C4-2B (cell line): Measurements from ENCODE around the gene NCBP3.

Experiments
- ZFX ChIP-seq: fragments of 450-650 bp; IDR thresholded peaks from 2 replicates; pipeline ENCODE4 v1.6.1; 2017
- TF ChIP-seq, protein P1 (sequence below): fragments of 450-650 bp; conservative IDR thresholded peaks from 2 replicates; pipeline ENCODE4 v1.5.1; 2017; ENCODE audit warnings: mild to moderate bottlenecking

DNA sequence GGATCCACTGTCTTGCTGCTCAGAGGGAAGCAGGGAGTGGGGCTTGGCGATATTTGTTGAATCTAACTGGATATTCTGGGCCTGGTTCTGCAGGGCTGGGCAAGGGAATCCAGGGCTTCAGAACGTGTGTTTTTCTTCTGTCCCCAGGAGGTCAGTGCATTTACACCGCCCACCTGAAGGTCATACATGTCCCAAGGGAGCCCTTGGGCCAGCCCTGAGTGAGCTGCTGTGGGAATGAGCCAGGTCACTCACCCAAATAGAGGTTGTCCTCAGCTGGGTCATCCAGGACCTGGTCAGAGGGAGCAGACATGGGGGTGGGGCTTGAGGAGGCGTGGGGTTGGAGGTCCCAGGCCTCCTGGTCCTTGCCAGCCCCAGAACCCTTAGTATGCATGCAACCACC lies 36.2 kb upstream of the NCBP3 start:
- TF ChIP-seq, protein P1, sequence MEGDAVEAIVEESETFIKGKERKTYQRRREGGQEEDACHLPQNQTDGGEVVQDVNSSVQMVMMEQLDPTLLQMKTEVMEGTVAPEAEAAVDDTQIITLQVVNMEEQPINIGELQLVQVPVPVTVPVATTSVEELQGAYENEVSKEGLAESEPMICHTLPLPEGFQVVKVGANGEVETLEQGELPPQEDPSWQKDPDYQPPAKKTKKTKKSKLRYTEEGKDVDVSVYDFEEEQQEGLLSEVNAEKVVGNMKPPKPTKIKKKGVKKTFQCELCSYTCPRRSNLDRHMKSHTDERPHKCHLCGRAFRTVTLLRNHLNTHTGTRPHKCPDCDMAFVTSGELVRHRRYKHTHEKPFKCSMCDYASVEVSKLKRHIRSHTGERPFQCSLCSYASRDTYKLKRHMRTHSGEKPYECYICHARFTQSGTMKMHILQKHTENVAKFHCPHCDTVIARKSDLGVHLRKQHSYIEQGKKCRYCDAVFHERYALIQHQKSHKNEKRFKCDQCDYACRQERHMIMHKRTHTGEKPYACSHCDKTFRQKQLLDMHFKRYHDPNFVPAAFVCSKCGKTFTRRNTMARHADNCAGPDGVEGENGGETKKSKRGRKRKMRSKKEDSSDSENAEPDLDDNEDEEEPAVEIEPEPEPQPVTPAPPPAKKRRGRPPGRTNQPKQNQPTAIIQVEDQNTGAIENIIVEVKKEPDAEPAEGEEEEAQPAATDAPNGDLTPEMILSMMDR: no peak
- no peak for TF ChIP-seq ZFX
